HEK293 (cell line): ENCODE measurements around the gene SHROOM3.

Source experiments
- CTCF ChIP-seq: fragments of 450-650 bp; formaldehyde crosslinking; IDR thresholded peaks from 2 replicates; pipeline ENCODE4 v1.5.1; 2016; ENCODE audit warnings: missing biosample characterization, missing genetic modification characterization
- HOXD13 ChIP-seq: sonication (generic); formaldehyde crosslinking; IDR thresholded peaks from 2 replicates; pipeline ENCODE4 v1.8.0; 2022; ENCODE audit warnings: missing genetic modification reagents, borderline replicate concordance
- KLF7 ChIP-seq: fragments of 450-650 bp; formaldehyde crosslinking; IDR thresholded peaks from 2 replicates; pipeline ENCODE4 v1.5.1; 2016; ENCODE audit warnings: missing biosample characterization, missing genetic modification characterization, borderline replicate concordance
- TRIM28 ChIP-seq: IDR thresholded peaks from 2 replicates; pipeline ENCODE4 v1.6.1; 2011; ENCODE audit warnings: low read length, control low read depth, borderline replicate concordance
- ZNF114 ChIP-seq: fragments of 450-650 bp; formaldehyde crosslinking; IDR thresholded peaks from 2 replicates; pipeline ENCODE4 v1.5.0; 2017; ENCODE audit warnings: missing biosample characterization, missing genetic modification characterization
- ZNF530 ChIP-seq: fragments of 450-650 bp; formaldehyde crosslinking; IDR thresholded peaks from 2 replicates; pipeline ENCODE4 v1.5.1; 2016; ENCODE audit warnings: low read depth, missing biosample characterization, missing genetic modification characterization
- ZNF792 ChIP-seq: fragments of 450-650 bp; formaldehyde crosslinking; IDR thresholded peaks from 2 replicates; pipeline ENCODE4 v1.5.1; 2016; ENCODE audit warnings: missing biosample characterization, missing genetic modification characterization
- TF ChIP-seq, protein P1 (sequence below): IDR thresholded peaks from 2 replicates; pipeline ENCODE4 v1.6.1; 2011; ENCODE audit warnings: mild to moderate bottlenecking, low read depth, low read length, borderline replicate concordance
- TF ChIP-seq, protein P2 (sequence below): fragments of 450-650 bp; formaldehyde crosslinking; IDR thresholded peaks from 2 replicates; pipeline ENCODE4 v1.5.1; 2016; ENCODE audit warnings: missing biosample characterization, missing genetic modification characterization

- TF ChIP-seq, protein P1, sequence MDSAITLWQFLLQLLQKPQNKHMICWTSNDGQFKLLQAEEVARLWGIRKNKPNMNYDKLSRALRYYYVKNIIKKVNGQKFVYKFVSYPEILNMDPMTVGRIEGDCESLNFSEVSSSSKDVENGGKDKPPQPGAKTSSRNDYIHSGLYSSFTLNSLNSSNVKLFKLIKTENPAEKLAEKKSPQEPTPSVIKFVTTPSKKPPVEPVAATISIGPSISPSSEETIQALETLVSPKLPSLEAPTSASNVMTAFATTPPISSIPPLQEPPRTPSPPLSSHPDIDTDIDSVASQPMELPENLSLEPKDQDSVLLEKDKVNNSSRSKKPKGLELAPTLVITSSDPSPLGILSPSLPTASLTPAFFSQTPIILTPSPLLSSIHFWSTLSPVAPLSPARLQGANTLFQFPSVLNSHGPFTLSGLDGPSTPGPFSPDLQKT = no peak
- TF ChIP-seq CTCF (tag by site-specific recombination) (no peak), HOXD13 (CRISPR knock-in tag) (no peak), ZNF530 (no peak), ZNF114 (tag by site-specific recombination) (no peak), KLF7 (tag by site-specific recombination) (no peak), TRIM28 (no peak), ZNF792 (no peak)
- TF ChIP-seq, protein P2, sequence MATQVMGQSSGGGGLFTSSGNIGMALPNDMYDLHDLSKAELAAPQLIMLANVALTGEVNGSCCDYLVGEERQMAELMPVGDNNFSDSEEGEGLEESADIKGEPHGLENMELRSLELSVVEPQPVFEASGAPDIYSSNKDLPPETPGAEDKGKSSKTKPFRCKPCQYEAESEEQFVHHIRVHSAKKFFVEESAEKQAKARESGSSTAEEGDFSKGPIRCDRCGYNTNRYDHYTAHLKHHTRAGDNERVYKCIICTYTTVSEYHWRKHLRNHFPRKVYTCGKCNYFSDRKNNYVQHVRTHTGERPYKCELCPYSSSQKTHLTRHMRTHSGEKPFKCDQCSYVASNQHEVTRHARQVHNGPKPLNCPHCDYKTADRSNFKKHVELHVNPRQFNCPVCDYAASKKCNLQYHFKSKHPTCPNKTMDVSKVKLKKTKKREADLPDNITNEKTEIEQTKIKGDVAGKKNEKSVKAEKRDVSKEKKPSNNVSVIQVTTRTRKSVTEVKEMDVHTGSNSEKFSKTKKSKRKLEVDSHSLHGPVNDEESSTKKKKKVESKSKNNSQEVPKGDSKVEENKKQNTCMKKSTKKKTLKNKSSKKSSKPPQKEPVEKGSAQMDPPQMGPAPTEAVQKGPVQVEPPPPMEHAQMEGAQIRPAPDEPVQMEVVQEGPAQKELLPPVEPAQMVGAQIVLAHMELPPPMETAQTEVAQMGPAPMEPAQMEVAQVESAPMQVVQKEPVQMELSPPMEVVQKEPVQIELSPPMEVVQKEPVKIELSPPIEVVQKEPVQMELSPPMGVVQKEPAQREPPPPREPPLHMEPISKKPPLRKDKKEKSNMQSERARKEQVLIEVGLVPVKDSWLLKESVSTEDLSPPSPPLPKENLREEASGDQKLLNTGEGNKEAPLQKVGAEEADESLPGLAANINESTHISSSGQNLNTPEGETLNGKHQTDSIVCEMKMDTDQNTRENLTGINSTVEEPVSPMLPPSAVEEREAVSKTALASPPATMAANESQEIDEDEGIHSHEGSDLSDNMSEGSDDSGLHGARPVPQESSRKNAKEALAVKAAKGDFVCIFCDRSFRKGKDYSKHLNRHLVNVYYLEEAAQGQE (tag by site-specific recombination) = no peak
Measured at GRCh38 chr4:76476571-76476970, 41.5 kb downstream of the SHROOM3 start.
